ENCODE results near the gene WDR55. TPM values are rescaled to one million over a fixed set of nuclear protein-coding genes. Genes with fewer than 3 reads are reported as not detected.

WDR55 gene
- total and polyA plus RNA-seq, 2 of the 13 experiments (the other 11 are each of a cell fraction or from before 2014, with no cell fraction given): 17.7 to 18.2 TPM

GRCh38 chr5:140631831-140632365, 32.8 kb upstream of the WDR55 start (continued):
- TF ChIP-seq ZNF407 (CRISPR knock-in tag; IDR thresholded peaks at IDR 0.05; ENCODE audit: not compliant biosample characterization): no peak
- TF ChIP-seq ZSCAN31 (CRISPR knock-in tag; IDR thresholded peaks at IDR 0.05; ENCODE audit: low read depth): no peak
- TF ChIP-seq ZNF136 (CRISPR knock-in tag; IDR thresholded peaks at IDR 0.05; ENCODE audit: low read depth): no peak
- TF ChIP-seq ZNF644 (CRISPR knock-in tag; IDR thresholded peaks at IDR 0.05; ENCODE audit: low read depth): no peak
- TF ChIP-seq ATM (IDR thresholded peaks at IDR 0.05; ENCODE audit: borderline replicate concordance): no peak
- no peak for TF ChIP-seq ZBTB7B (CRISPR knock-in tag; IDR thresholded peaks at IDR 0.05)

Measured in HepG2 (cell line).